Activated T-helper 2 cell treated with anti-CD3 and anti-CD28 coated beads, Interferon-gamma antibody, Interleukin-2, Interleukin-4, amounts not matched to agents 10 μg/mL and 5 μg/mL and 100 μg/mL, durations not matched to agents 14 hours and 24 hours and 36 hours (primary cell): ENCODE results near the gene CLTCL1. TPM values are rescaled to one million over a fixed set of nuclear protein-coding genes. Genes with fewer than 3 reads are reported as not detected.

Experiments used
- DNase-seq: peaks from one replicate; pipeline ENCODE4 v3.0.0; 2021; ENCODE audit warnings: low spot score
- H3K27ac Mint-ChIP-seq: one replicate; pipeline ENCODE4 v1.8.0; 2021; ENCODE audit warnings: mixed read lengths
- H3K27me3 Mint-ChIP-seq: one replicate; pipeline ENCODE4 v1.8.0; 2021; ENCODE audit warnings: low read depth, mixed read lengths
- H3K36me3 Mint-ChIP-seq: one replicate; pipeline ENCODE4 v1.8.0; 2021; ENCODE audit warnings: low read depth, mixed read lengths
- H3K4me1 Mint-ChIP-seq: one replicate; pipeline ENCODE4 v1.8.0; 2021; ENCODE audit warnings: low read depth, mixed read lengths
- H3K4me3 Mint-ChIP-seq: one replicate; pipeline ENCODE4 v1.8.0; 2021; ENCODE audit warnings: low read depth, mild to moderate bottlenecking, moderate library complexity, mixed read lengths
- H3K9me3 Mint-ChIP-seq: one replicate; pipeline ENCODE4 v1.8.0; 2021; ENCODE audit warnings: mixed read lengths
- intact Hi-C: fragments of 100-400 bp; cut with micrococcal nuclease; formaldehyde crosslinking; loops from one replicate; pipeline ENCODE4 v1.15.1; 2023
- total RNA-seq: library from RNA; stranded (reverse); gene quantifications from 2 replicates; pipeline ENCODE4 v1.2.3, GENCODE V29; 2022

CLTCL1 gene
- total RNA-seq, 1 donor from 2014 or later = 1.5 TPM

DNA sequence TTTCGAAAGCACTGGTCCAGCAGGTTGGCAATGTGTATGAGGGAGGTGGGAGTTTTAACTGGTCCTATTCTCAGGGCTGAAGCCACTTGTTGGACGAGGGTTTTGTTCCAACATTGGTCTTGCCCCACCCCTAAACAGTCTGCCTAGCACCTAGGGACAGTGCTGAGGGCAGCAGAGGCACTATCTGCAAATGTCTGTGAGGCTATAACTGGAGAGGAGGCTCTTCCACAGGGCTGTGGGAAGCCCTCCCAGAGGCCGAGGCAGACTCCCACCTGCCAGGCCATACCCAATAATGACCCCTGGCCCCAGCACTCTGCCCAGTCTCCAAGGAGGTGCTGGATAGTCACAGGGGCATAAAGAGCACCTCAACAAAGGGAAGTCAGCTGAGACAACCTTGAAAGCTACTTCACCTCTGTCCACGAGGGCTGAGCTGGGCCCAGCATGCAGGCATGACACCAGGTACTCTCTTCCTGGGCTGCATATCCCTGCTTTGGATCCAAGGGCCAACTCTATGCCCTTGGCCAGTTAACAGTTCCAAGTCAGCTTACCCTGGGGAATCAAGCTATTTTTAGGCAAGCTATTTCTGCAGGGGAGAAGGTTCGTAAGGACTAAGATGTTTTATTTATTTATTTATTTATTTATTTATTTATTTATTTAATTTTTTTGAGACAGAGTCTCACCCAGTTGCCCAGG, 72.8 kb downstream of the CLTCL1 start:
- Mint-ChIP-seq H3K9me3 (no peaks in the 10 kb centered on the region), H3K4me1 (peaks cover 3% of the 10 kb centered on the region), H3K27me3 (no peaks in the 10 kb centered on the region), H3K4me3 (no peak overlapping the region), H3K36me3 (no peaks in the 10 kb centered on the region), H3K27ac (no peak overlapping the region)
- DNase-seq = no peak
- intact Hi-C loops = no loop called here

DNA sequence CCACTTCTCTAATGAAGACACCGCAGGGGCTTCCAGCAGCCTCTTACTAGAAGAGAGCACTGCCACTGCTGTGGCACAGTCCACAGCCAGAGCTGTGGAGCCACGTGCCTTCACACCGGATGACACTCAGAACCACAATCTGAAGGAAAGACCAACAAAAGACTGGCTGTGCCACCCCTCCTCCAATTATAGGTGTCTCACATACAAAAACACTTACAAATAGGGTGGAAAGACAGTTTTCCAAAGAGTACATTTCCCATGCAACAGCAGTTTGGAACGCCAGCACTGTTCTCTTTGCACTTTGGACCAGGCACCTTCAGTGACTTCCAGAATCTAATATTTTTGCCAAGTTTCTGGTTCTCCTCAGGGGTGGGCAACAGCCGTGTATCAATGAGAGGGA, 74.9 kb downstream of the CLTCL1 start:
- Mint-ChIP-seq H3K4me1 (peaks cover 3% of the 10 kb centered on the region), H3K27ac (no peak overlapping the region), H3K9me3 (no peaks in the 10 kb centered on the region), H3K4me3 (no peak overlapping the region), H3K27me3 (peaks cover 6% of the 10 kb centered on the region), H3K36me3 (no peaks in the 10 kb centered on the region)
- no peak for DNase-seq
- intact Hi-C loops = no loop called here

DNA sequence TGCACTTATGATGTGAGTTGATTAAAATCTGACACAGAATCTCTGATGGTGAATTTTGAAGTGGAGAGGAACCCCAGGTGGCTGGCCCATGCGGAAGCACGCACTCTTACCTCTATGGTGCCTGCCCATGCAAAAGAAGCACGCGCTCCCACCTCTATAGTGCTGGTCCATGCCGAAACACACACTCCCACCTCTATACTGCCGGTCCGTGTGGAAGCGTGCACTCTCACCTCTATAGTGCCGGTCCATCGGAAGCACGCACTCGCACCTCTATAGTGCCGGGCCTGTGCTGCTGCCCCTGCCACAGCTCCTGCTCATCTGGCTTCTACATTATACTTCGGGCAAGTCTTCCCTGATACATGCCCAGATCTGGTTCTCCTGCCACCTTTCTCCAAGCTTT, 76.2 kb downstream of the CLTCL1 start:
- Mint-ChIP-seq H3K4me1 (peaks cover 3% of the 10 kb centered on the region), H3K4me3 (no peak overlapping the region), H3K36me3 (no peaks in the 10 kb centered on the region), H3K9me3 (no peaks in the 10 kb centered on the region), H3K27me3 (peaks cover 10% of the 10 kb centered on the region), H3K27ac (no peak overlapping the region)
- intact Hi-C loops = no loop called here
- DNase-seq = no peak

DNA sequence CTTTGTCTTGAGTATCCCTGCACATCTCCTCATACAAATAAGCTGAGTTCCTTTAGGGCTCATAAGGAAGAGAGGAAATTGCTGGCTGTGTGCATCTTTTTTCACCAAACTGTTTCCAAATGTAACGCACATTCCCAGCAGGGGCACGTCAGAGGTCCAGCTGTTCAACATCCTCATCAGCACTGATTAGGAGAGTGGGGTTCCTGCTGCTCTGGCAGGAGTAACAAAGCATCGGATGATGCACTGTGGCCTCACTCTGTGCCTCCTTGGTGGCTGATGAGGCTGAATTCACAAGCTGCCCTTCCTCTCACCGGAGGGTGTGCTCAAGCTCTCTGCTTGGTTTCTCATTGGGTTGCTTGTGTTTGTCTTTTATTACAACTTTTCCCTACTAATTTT, 77.4 kb downstream of the CLTCL1 start:
- no peak for DNase-seq
- Mint-ChIP-seq H3K9me3 (no peaks in the 10 kb centered on the region), H3K4me1 (peaks cover 3% of the 10 kb centered on the region), H3K36me3 (no peaks in the 10 kb centered on the region), H3K4me3 (no peak overlapping the region), H3K27me3 (peaks cover 15% of the 10 kb centered on the region), H3K27ac (no peak overlapping the region)
- intact Hi-C loops = no loop called here

DNA sequence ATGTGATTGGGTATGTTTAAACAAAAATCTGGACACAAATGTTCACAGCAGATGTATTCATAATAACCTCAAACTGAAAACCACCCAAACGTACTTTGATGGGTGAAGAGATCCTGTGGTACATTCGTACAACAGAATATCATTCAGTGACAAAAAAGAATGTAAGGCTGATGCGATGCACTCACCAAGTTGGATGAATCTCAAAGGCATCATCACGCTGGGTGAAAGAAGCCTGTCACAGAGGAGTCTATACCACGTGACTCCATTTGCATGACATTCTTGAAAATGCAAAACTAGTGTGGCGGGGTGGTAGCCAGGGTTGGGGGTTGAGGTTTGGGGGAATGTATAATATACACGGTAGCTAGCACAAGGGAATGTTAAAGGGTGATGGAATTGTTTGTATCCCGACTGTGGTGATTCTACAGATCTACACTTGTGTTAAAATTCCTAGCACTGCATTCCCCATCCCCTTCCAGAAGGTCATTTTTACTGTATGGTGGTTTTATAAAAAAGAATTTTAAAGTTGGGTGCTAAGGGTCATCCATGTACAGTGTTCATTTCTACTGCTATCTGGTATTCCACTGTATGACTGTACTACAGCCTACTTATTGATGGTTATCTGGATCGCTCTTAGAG, 78.0 kb downstream of the CLTCL1 start:
- Mint-ChIP-seq H3K9me3 (no peaks in the 10 kb centered on the region), H3K4me1 (peaks cover 3% of the 10 kb centered on the region), H3K27me3 (peaks cover 16% of the 10 kb centered on the region), H3K4me3 (no peak overlapping the region), H3K27ac (no peak overlapping the region), H3K36me3 (no peaks in the 10 kb centered on the region)
- DNase-seq = no peak
- intact Hi-C loops = no loop called here

DNA sequence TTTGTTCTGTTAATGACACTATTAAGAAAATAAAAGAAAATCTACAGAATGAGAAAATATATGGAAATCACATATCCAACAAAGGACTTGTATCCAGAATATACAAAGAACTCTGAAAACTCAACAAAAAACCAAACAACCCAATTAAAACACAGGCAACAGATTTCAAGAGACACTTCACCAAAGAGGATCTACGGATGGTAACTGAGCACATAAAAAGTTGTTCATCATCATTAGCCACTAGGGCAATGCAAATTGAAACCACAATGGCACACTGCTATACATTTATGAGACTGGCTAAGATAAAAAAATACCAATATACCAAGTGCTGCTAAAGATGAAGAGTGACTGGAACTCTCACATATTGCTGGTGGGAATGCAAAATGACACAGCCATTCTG, 78.5 kb downstream of the CLTCL1 start:
- no peak for DNase-seq
- Mint-ChIP-seq H3K9me3 (no peaks in the 10 kb centered on the region), H3K27ac (no peak overlapping the region), H3K27me3 (peaks cover 16% of the 10 kb centered on the region), H3K4me1 (peaks cover 3% of the 10 kb centered on the region), H3K4me3 (no peak overlapping the region), H3K36me3 (no peaks in the 10 kb centered on the region)
- intact Hi-C loops = no loop called here

DNA sequence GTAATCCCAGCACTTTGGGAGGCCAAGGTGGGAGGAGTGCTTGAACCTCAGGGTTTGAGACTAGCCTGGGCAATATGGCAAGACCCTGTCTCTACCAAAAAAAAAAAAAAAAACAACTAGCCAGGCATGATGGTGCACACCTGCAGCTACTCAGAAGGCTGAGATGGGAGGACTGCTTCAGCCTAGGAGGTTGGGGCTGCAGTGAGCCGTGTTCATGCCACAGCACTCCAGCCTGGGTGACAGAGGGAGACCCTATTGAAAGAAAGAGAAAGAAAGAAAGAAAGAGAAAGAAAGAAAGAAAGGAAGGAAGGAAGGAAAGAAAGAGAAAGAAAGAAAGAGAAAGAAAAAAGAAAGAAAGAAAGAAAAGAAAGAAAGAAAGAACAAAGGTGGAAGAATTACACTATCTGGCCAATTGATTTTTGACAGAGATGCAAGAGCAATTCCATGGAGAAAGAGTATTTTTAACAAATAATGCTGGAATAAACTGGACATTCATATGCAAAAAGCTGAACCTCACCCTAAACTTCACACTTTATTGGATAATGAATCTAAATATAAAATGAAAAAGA, 79.1 kb downstream of the CLTCL1 start:
- no peak for DNase-seq
- H3K4me3 Mint-ChIP-seq = no peak overlapping the region
- no peaks in the 10 kb centered on the region for H3K36me3 Mint-ChIP-seq
- H3K9me3 Mint-ChIP-seq = no peaks in the 10 kb centered on the region
- H3K4me1 Mint-ChIP-seq = no peaks in the 10 kb centered on the region
- H3K27me3 Mint-ChIP-seq = peaks cover 16% of the 10 kb centered on the region
- intact Hi-C loops = no loop called here
- H3K27ac Mint-ChIP-seq = no peak overlapping the region

DNA sequence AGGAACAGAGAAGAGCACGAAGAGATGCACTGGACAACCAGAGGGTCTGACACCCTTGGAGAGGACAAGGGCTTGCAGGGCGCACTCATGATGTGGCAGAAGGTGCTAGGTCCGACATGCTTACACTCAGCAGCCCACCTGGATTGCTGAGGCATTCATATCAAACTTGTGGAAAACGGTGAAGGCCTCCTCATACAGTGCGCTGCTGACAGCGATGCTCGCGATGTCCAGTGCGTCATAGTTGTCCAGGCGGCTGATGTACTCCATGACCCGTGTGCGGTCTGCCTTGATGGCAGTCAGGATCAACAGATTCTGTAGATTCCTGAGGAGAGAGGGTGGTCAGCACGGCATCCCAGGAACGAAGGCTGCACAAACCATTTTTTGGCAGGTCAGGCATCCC, 81.3 kb downstream of the CLTCL1 start:
- DNase-seq = no peak
- Mint-ChIP-seq H3K9me3 (no peaks in the 10 kb centered on the region), H3K27ac (no peak overlapping the region), H3K27me3 (peaks cover 16% of the 10 kb centered on the region), H3K4me3 (no peak overlapping the region), H3K4me1 (no peaks in the 10 kb centered on the region), H3K36me3 (no peaks in the 10 kb centered on the region)
- intact Hi-C loops = no loop called here

DNA sequence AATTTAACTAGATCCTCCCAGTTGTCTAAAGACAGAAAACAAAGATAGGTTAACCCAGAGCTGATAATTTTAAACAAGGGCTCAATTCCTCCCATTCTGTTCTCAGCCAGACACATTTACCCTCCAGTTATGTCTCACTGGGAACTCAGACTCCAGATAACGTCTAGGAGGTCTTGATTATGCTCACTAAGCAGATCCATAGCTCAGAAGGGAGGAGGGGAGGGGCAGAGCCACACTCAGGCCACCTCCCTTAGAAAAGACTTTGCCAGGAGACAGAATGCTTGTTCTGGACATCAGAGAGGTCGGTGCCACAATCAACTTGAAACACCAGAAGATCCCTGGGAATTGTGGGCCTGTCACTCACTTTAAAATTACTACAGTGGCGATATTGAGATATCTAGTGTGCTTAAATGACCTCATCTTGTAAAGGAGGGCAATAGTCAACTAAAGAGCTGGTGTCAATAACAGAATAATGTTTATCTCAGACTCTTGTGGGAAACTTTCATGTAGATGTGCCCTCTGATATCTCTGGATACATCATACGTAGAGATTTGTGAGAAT, 83.2 kb downstream of the CLTCL1 start:
- Mint-ChIP-seq H3K9me3 (no peaks in the 10 kb centered on the region), H3K36me3 (no peaks in the 10 kb centered on the region), H3K4me3 (no peak overlapping the region), H3K27ac (no peak overlapping the region), H3K27me3 (peaks cover 21% of the 10 kb centered on the region), H3K4me1 (no peaks in the 10 kb centered on the region)
- no peak for DNase-seq
- intact Hi-C loops = no loop called here

DNA sequence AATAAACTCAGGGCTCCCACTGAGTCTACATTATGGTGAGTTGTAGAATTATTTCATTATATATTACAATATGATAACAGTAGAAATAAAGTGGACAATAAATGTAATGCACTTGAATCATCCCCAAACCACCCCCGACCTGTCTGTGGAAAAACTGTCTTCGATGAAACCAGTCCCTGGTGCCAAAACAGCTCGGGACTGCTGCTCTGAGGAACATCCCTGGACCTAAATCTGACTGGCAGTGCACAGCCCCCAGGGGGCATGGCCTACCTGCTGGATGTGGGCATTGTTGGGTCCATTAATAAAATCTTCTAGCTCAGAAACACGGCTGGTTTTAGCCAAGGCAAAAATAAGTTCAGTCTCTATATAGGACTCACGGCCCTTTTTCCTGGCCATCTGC, 83.6 kb downstream of the CLTCL1 start:
- peaks cover 21% of the 10 kb centered on the region for H3K27me3 Mint-ChIP-seq
- no peak for DNase-seq
- intact Hi-C loops = no loop called here
- no peaks in the 10 kb centered on the region for H3K4me1 Mint-ChIP-seq
- H3K9me3 Mint-ChIP-seq = no peaks in the 10 kb centered on the region
- no peaks in the 10 kb centered on the region for H3K36me3 Mint-ChIP-seq
- H3K27ac Mint-ChIP-seq = no peak overlapping the region
- H3K4me3 Mint-ChIP-seq = no peak overlapping the region

DNA sequence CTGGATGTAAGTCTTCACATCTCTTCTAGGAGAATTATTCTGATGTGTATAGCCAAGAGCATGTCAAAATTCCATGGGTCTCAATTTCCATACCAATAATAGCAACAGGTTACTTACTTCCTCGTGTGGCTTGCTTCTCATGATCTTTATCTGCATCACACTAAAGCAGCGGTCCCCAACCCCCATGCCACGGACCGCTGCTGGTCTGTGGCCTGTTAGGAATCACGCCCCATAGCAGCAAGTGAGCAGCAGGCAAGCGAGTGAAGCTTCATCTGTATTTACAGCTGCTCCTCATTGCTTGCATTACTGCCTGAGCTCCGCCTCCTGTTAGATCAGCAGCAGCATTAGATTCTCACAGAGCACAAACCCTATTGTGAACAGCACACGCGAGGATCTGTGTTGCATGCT, 84.1 kb downstream of the CLTCL1 start:
- Mint-ChIP-seq H3K27me3 (peaks cover 18% of the 10 kb centered on the region), H3K4me3 (no peak overlapping the region), H3K36me3 (no peaks in the 10 kb centered on the region), H3K4me1 (no peaks in the 10 kb centered on the region), H3K9me3 (no peaks in the 10 kb centered on the region), H3K27ac (no peak overlapping the region)
- no peak for DNase-seq
- intact Hi-C loops = no loop called here

DNA sequence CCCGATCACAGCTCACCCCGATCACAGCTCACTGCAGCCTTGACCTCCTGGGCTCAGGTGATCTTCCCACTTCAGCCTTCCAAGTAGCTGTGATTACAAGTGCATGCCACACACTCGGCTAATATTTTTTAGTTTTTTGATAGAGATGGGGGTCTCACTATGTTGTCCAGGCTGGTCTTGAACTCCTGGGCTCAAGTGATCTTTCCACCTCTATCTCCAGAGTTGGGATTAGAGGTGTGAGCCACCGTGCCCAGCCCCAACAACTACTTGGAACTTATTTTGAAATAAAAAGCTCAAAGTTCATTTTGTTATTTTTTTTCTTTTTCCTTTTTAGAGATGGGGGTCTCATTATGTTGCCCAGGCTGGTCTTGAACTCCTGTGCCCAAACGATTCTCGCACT, 85.2 kb downstream of the CLTCL1 start:
- no peak overlapping the region for H3K27ac Mint-ChIP-seq
- no peaks in the 10 kb centered on the region for H3K4me1 Mint-ChIP-seq

DNA sequence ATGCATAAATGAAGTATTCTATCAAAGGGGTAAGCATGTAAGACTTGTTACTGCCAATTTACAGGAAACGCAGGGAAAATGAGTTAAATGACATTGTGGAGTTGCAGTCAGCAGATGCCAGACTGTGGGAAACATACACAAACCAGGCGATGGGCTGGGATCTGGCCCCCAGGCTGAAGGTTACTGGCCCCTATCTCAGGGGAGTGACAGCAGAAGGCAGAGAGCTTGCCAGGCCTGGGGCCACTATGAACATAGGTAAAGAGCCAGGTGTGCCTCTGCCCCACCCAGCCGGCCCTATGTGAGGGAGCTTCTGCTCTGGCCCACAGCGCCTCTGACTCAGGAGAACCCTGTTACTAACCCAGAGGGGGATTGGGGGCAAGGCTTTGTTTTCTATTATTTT, 86.9 kb downstream of the CLTCL1 start:
- intact Hi-C loops = no loop called here
- H3K27ac Mint-ChIP-seq = no peak overlapping the region
- DNase-seq = no peak
- peaks cover 9% of the 10 kb centered on the region for H3K27me3 Mint-ChIP-seq
- no peaks in the 10 kb centered on the region for H3K4me1 Mint-ChIP-seq
- H3K36me3 Mint-ChIP-seq = no peaks in the 10 kb centered on the region
- no peak overlapping the region for H3K4me3 Mint-ChIP-seq
- H3K9me3 Mint-ChIP-seq = no peaks in the 10 kb centered on the region

More for the DNA sequence above, 85.2 kb downstream of the CLTCL1 start:
- intact Hi-C loops = no loop called here
- Mint-ChIP-seq H3K9me3 (no peaks in the 10 kb centered on the region), H3K4me3 (no peak overlapping the region), H3K36me3 (no peaks in the 10 kb centered on the region), H3K27me3 (peaks cover 15% of the 10 kb centered on the region)
- no peak for DNase-seq
